Keratinocyte (primary cell): ENCODE measurements around the gene DNM1. TPM values are rescaled to one million over a fixed set of nuclear protein-coding genes. Genes with fewer than 3 reads are reported as not detected.

Source experiments
- DNase-seq: peaks from one replicate; pipeline ENCODE4 v3.0.0-alpha.2; 2011; ENCODE audit warnings: low read depth, missing footprints, low spot score
- FAIRE-seq: peaks from 2 replicates; lab custom pipeline; 2011; peaks lifted over from hg19 to GRCh38; lab: Jason Lieb, UNC
- H2AFZ ChIP-seq: 2 replicates; pipeline ENCODE4 v1.6.0; 2012; ENCODE audit warnings: low read length, control low read depth, inconsistent platforms; ENCODE audit not compliant: control insufficient read depth
- H3K27ac ChIP-seq: 2 replicates; pipeline ENCODE4 v1.5.1; 2011; ENCODE audit warnings: low read length; ENCODE audit not compliant: control insufficient read depth, insufficient read depth
- H3K27me3 ChIP-seq: 3 replicates; pipeline ENCODE4 v1.6.0; 2011; ENCODE audit warnings: low read length; ENCODE audit not compliant: control insufficient read depth, insufficient read depth; ENCODE audit errors: extremely low read depth
- H3K36me3 ChIP-seq, 2 experiments: 2 replicates in 1 of 2; 3 replicates in 1 of 2; pipeline ENCODE4 v1.5.1; 2011; ENCODE audit warnings: low read length in 2 of 2, mild to moderate bottlenecking in 1 of 2; ENCODE audit not compliant: control insufficient read depth in 2 of 2, insufficient read depth in 2 of 2; ENCODE audit errors: extremely low read depth in 1 of 2
- H3K4me1 ChIP-seq: 3 replicates; pipeline ENCODE4 v1.5.1; 2011; ENCODE audit warnings: low read length; ENCODE audit not compliant: control insufficient read depth, insufficient read depth; ENCODE audit errors: extremely low read depth
- H3K4me2 ChIP-seq: 3 replicates; pipeline ENCODE4 v1.6.0; 2011; ENCODE audit warnings: low read depth, low read length; ENCODE audit not compliant: control insufficient read depth, insufficient read depth; ENCODE audit errors: extremely low read depth
- H3K4me3 ChIP-seq, 3 experiments: fragments of 200-600 bp in 1 of 3; sonication (generic) in 1 of 3; 2 replicates in 2 of 3; 3 replicates in 1 of 3; pipeline ENCODE4 v1.5.1; 2011 to 2016; ENCODE audit warnings: low read length in 3 of 3, mild to moderate bottlenecking in 3 of 3, control low read depth in 2 of 3, inconsistent platforms in 1 of 3, low read depth in 1 of 3, mixed read lengths in 1 of 3, mixed run types in 1 of 3, moderate library complexity in 1 of 3; ENCODE audit not compliant: control insufficient read depth in 2 of 3, insufficient read depth in 2 of 3; ENCODE audit errors: extremely low read depth in 1 of 3
- H3K79me2 ChIP-seq: 2 replicates; pipeline ENCODE4 v1.6.0; 2012; ENCODE audit warnings: low read length; ENCODE audit not compliant: control insufficient read depth, insufficient read depth
- H3K9ac ChIP-seq: 3 replicates; pipeline ENCODE4 v1.6.0; 2011; ENCODE audit warnings: low read length; ENCODE audit not compliant: control insufficient read depth, insufficient read depth; ENCODE audit errors: extremely low read depth
- H3K9me1 ChIP-seq: 3 replicates; pipeline ENCODE4 v1.6.0; 2011; ENCODE audit warnings: low read length; ENCODE audit not compliant: control insufficient read depth, insufficient read depth; ENCODE audit errors: extremely low read depth
- H3K9me3 ChIP-seq: 2 replicates; pipeline ENCODE4 v1.5.1; 2012; ENCODE audit warnings: low read depth, low read length; ENCODE audit not compliant: control insufficient read depth
- H4K20me1 ChIP-seq: 3 replicates; pipeline ENCODE4 v1.6.0; 2011; ENCODE audit warnings: low read length; ENCODE audit not compliant: control insufficient read depth, insufficient read depth; ENCODE audit errors: extremely low read depth
- CTCF ChIP-seq, 3 experiments: IDR thresholded peaks in 1 of 3; conservative IDR thresholded peaks in 1 of 3; optimal IDR thresholded peaks in 1 of 3; 2 replicates in 2 of 3; 3 replicates in 1 of 3; pipeline versions ENCODE3 to v1.5.1; 2011; ENCODE audit warnings: low read length in 3 of 3, mild to moderate bottlenecking in 3 of 3, moderate library complexity in 2 of 3, control low read depth in 1 of 3, inconsistent platforms in 1 of 3; ENCODE audit not compliant: insufficient read depth in 2 of 3; ENCODE audit errors: extremely low read depth in 1 of 3
- EZH2 ChIP-seq: IDR thresholded peaks from one replicate; pipeline ENCODE4 v1.6.1; 2012; ENCODE audit warnings: inconsistent platforms, mild to moderate bottlenecking, low read length, moderate library complexity
- dilution Hi-C: fragments of 300-500 bp; cut with MboI; formaldehyde crosslinking; loops from one replicate; pipeline ENCODE4 v1.7.0; 2020; ENCODE audit warnings: low sequenced_read_pairs; ENCODE audit not compliant: extremely low pct_ligation_motif_present
- polyA plus RNA-seq, 5 experiments: library from polyadenylated mRNA; depleted of rRNA in 3 of 5; stranded (reverse) in 3 of 5; stranded (forward) in 1 of 5; unstranded in 1 of 5; fragments of >200 nt; gene quantifications; 1 replicate in 1 of 5; 2 replicates in 3 of 5; 3 replicates in 1 of 5; pipeline versions ENCODE4 v1.2.1 to v1.2.3, GENCODE V29; 2011 to 2012; ENCODE audit warnings: missing spikeins in 2 of 5, low read depth in 1 of 5, low replicate concordance in 1 of 5

DNM1 gene
- polyA plus RNA-seq, 1 donor (not counting 4 experiments of a cell fraction or from before 2014, with no cell fraction given), result 0.25 TPM

GRCh38 chr9:128185979-128186965 is 16.9 kb upstream of the DNM1 start:
- peaks cover 15% of the 10 kb centered on the region for H3K4me1 ChIP-seq
- H3K9me1 ChIP-seq, result no peaks in the 10 kb centered on the region
- no peak overlapping the region for H3K27ac ChIP-seq
- no peak for DNase-seq
- no peak for FAIRE-seq
- H2AFZ ChIP-seq, result no peak overlapping the region
- peaks cover 25 to 26% of the 10 kb centered on the region in 2 experiments for H3K36me3 ChIP-seq
- H3K4me3 ChIP-seq, result no peak overlapping the region
- peaks cover 13% of the 10 kb centered on the region for H3K79me2 ChIP-seq
- no peaks in the 10 kb centered on the region for H4K20me1 ChIP-seq
- H3K9me3 ChIP-seq, result no peaks in the 10 kb centered on the region
- TF ChIP-seq EZH2 (no peak), CTCF (optimal IDR thresholded peaks at IDR 0.05 in 1 of 3, IDR thresholded peaks at IDR 0.05 in 1 of 3, conservative IDR thresholded peaks at IDR 0.05 in 1 of 3; ENCODE audit: extremely low read depth in 1 of 3, insufficient read depth in 2 of 3, low read length in 3 of 3) (no peak)
- H3K4me2 ChIP-seq, result no peak overlapping the region
- no peaks in the 10 kb centered on the region for H3K27me3 ChIP-seq
- dilution Hi-C loops, result no loop called here
- no peak overlapping the region for H3K9ac ChIP-seq

GRCh38 chr9:128187361-128187760 is 15.8 kb upstream of the DNM1 start:
- H3K9me1 ChIP-seq, result no peaks in the 10 kb centered on the region
- dilution Hi-C loops, result no loop called here
- no peak overlapping the region for H2AFZ ChIP-seq
- H4K20me1 ChIP-seq, result no peaks in the 10 kb centered on the region
- H3K9ac ChIP-seq, result no peak overlapping the region
- no peak overlapping the region for H3K4me3 ChIP-seq
- no peaks in the 10 kb centered on the region for H3K9me3 ChIP-seq
- no peak overlapping the region for H3K27ac ChIP-seq
- TF ChIP-seq EZH2, result no peak
- TF ChIP-seq CTCF (optimal IDR thresholded peaks at IDR 0.05 in 1 of 3, IDR thresholded peaks at IDR 0.05 in 1 of 3, conservative IDR thresholded peaks at IDR 0.05 in 1 of 3; ENCODE audit: extremely low read depth in 1 of 3, insufficient read depth in 2 of 3, low read length in 3 of 3), result no peak
- peaks cover 13% of the 10 kb centered on the region for H3K79me2 ChIP-seq
- no peak overlapping the region for H3K4me2 ChIP-seq
- no peaks in the 10 kb centered on the region for H3K27me3 ChIP-seq
- no peak for DNase-seq
- H3K4me1 ChIP-seq, result peaks cover 15% of the 10 kb centered on the region
- no peak for FAIRE-seq
- peaks cover 24 to 26% of the 10 kb centered on the region in 2 experiments for H3K36me3 ChIP-seq
